Natural killer cell (primary cell): ENCODE results near the gene TEKTIP1. TPM values are rescaled to one million over a fixed set of nuclear protein-coding genes. Genes with fewer than 3 reads are reported as not detected.

ENCODE experiments used
- ATAC-seq, 3 donors: fragments of 150-1000 bp in 2 of 3; fragments of 200-7000 bp in 1 of 3; cut with Tn5 transposase; 1 replicate in 1 of 3; 2 replicates in 2 of 3; pipeline ENCODE4 v1.10.0; 2021; ENCODE audit warnings: mild to moderate bottlenecking in 2 of 3, moderate library complexity in 2 of 3
- DNase-seq, 2 donors: peaks; one replicate each; pipeline versions ENCODE4 v3.0.0 to v3.0.0-alpha.2; 2013 to 2021; ENCODE audit warnings: mixed read lengths in 1 of 2
- H3K27ac ChIP-seq: one replicate; pipeline ENCODE4 v1.5.1; 2013; ENCODE audit warnings: mild to moderate bottlenecking, low read length
- H3K27me3 ChIP-seq: one replicate; pipeline ENCODE4 v1.6.1; 2013; ENCODE audit warnings: low read length; ENCODE audit not compliant: control insufficient read depth, insufficient read depth
- H3K36me3 ChIP-seq: one replicate; pipeline ENCODE4 v1.6.1; 2013; ENCODE audit warnings: low read length; ENCODE audit not compliant: control insufficient read depth, insufficient read depth
- H3K4me1 ChIP-seq: one replicate; pipeline ENCODE4 v1.6.1; 2013; ENCODE audit warnings: low read length; ENCODE audit not compliant: control insufficient read depth, insufficient read depth
- H3K4me3 ChIP-seq: one replicate; pipeline ENCODE4 v1.5.1; 2013; ENCODE audit warnings: low read length
- H3K9me3 ChIP-seq: one replicate; pipeline ENCODE4 v1.6.1; 2013; ENCODE audit warnings: low read length; ENCODE audit not compliant: control insufficient read depth, insufficient read depth
- H3K27ac Mint-ChIP-seq, 2 donors: one replicate each; pipeline ENCODE4 v1.8.0; 2022; ENCODE audit warnings: mild to moderate bottlenecking in 2 of 2, mixed read lengths in 2 of 2, moderate library complexity in 1 of 2
- H3K27me3 Mint-ChIP-seq, 2 donors: one replicate each; pipeline ENCODE4 v1.8.0; 2022; ENCODE audit warnings: low read depth in 2 of 2, mixed read lengths in 2 of 2
- H3K36me3 Mint-ChIP-seq: one replicate; pipeline ENCODE4 v1.8.0; 2022; ENCODE audit warnings: mixed read lengths
- H3K4me1 Mint-ChIP-seq, 2 donors: one replicate each; pipeline ENCODE4 v1.8.0; 2022; ENCODE audit warnings: mixed read lengths in 2 of 2
- H3K4me3 Mint-ChIP-seq: one replicate; pipeline ENCODE4 v1.8.0; 2022; ENCODE audit warnings: mild to moderate bottlenecking, moderate library complexity, mixed read lengths
- H3K9me3 Mint-ChIP-seq, 2 donors: one replicate each; pipeline ENCODE4 v1.8.0; 2022; ENCODE audit warnings: mixed read lengths in 2 of 2
- CTCF ChIP-seq: fragments of 200-600 bp; IDR thresholded peaks from one replicate; pipeline ENCODE4 v1.8.0; 2022; ENCODE audit warnings: antibody characterized with exemption
- WGBS: methylation state at CpG from one replicate; pipeline ENCODE4 v1.1.7; 2013; ENCODE audit warnings: missing lambda C conversion rate; ENCODE audit not compliant: insufficient coverage; 5-methylcytosine and 5-hydroxymethylcytosine counted together
- intact Hi-C: fragments of 100-400 bp; cut with micrococcal nuclease; formaldehyde crosslinking; loops from one replicate; pipeline ENCODE4 v1.14.2; 2022
- total RNA-seq, 4 donors: library from RNA; stranded (reverse); fragments of 120-200 nt in 1 of 4; gene quantifications; one replicate each; pipeline versions ENCODE4 v1.2.3 to v1.2.4, GENCODE V29; 2013 to 2022

TEKTIP1 gene
- total RNA-seq, 3 donors from 2014 or later (not counting 1 experiment from before 2014, with no cell fraction given) = 5.9 to 11.6 (median 6.4) TPM

GRCh38 chr19:3533563-3534216, 5.3 kb upstream of the TEKTIP1 start:
- no peak for ATAC-seq
- H3K27me3 Mint-ChIP-seq = no peaks in the 10 kb centered on the region
- intact Hi-C loops = no loop called here
- H3K4me3 Mint-ChIP-seq = no peak overlapping the region
- Histone ChIP-seq H3K4me1 (no peaks in the 10 kb centered on the region), H3K36me3 (peaks cover 46% of the 10 kb centered on the region), H3K9me3 (no peaks in the 10 kb centered on the region), H3K27me3 (no peaks in the 10 kb centered on the region), H3K27ac (no peak overlapping the region), H3K4me3 (no peak overlapping the region)
- no peak for DNase-seq
- H3K4me1 Mint-ChIP-seq = peaks cover 0 to 21% of the 10 kb centered on the region in 2 donors
- no peak for TF ChIP-seq CTCF
- H3K27ac Mint-ChIP-seq = no peak overlapping the region
- no peaks in the 10 kb centered on the region for H3K36me3 Mint-ChIP-seq
- H3K9me3 Mint-ChIP-seq = no peaks in the 10 kb centered on the region
- 95% methylated on average over 10 of the region's 12 CpGs for WGBS

GRCh38 chr19:3534375-3535234, 4.4 kb upstream of the TEKTIP1 start:
- peaks cover 46% of the 10 kb centered on the region for H3K36me3 ChIP-seq
- no peak overlapping the region for H3K4me3 Mint-ChIP-seq

GRCh38 chr19:3535235-3535535, 3.8 kb upstream of the TEKTIP1 start:
- no peak for TF ChIP-seq CTCF
- no peak overlapping the region for H3K27ac Mint-ChIP-seq
- no peak overlapping the region for H3K4me3 Mint-ChIP-seq
- no peaks in the 10 kb centered on the region for H3K9me3 Mint-ChIP-seq
- H3K36me3 ChIP-seq = peaks cover 46% of the 10 kb centered on the region
- WGBS = 95% methylated on average over 9 of the region's 9 CpGs
- H3K4me1 Mint-ChIP-seq = peaks cover 0 to 21% of the 10 kb centered on the region in 2 donors
- ATAC-seq (no peak), DNase-seq (no peak)
- no peaks in the 10 kb centered on the region for H3K27me3 ChIP-seq
- no peak overlapping the region for H3K4me3 ChIP-seq
- H3K9me3 ChIP-seq = no peaks in the 10 kb centered on the region
- H3K4me1 ChIP-seq = no peaks in the 10 kb centered on the region
- no peak overlapping the region for H3K27ac ChIP-seq
- H3K36me3 Mint-ChIP-seq = no peaks in the 10 kb centered on the region
- intact Hi-C loops = no loop called here
- no peaks in the 10 kb centered on the region for H3K27me3 Mint-ChIP-seq

More at GRCh38 chr19:3534375-3535234, 4.4 kb upstream of the TEKTIP1 start:
- H3K4me1 ChIP-seq = no peaks in the 10 kb centered on the region
- ATAC-seq (no peak), DNase-seq (no peak)
- no peaks in the 10 kb centered on the region for H3K9me3 ChIP-seq
- H3K27ac ChIP-seq = no peak overlapping the region
- intact Hi-C loops = no loop called here
- no peak for TF ChIP-seq CTCF
- no peaks in the 10 kb centered on the region for H3K27me3 ChIP-seq
- no peaks in the 10 kb centered on the region for H3K27me3 Mint-ChIP-seq
- no peaks in the 10 kb centered on the region for H3K9me3 Mint-ChIP-seq
- no peak overlapping the region for H3K4me3 ChIP-seq
- H3K27ac Mint-ChIP-seq = no peak overlapping the region
- 97% methylated on average over 38 of the region's 38 CpGs for WGBS
- H3K36me3 Mint-ChIP-seq = no peaks in the 10 kb centered on the region
- H3K4me1 Mint-ChIP-seq = peaks cover 0 to 21% of the 10 kb centered on the region in 2 donors
